GM21447 (cell line): Measurements from ENCODE around the gene JOSD2.
"Not testable (repeated sequence)": the region's sequence is repeated elsewhere in the genome, so short reads cannot be mapped to it uniquely, and the experiment has no call there.

Experiments
- ATAC-seq: cut with Tn5 transposase; IDR thresholded peaks from one replicate; pipeline ENCODE4 v1.9.1; 2021; ENCODE audit not compliant: unreplicated experiment

The JOSD2 gene

DNA sequence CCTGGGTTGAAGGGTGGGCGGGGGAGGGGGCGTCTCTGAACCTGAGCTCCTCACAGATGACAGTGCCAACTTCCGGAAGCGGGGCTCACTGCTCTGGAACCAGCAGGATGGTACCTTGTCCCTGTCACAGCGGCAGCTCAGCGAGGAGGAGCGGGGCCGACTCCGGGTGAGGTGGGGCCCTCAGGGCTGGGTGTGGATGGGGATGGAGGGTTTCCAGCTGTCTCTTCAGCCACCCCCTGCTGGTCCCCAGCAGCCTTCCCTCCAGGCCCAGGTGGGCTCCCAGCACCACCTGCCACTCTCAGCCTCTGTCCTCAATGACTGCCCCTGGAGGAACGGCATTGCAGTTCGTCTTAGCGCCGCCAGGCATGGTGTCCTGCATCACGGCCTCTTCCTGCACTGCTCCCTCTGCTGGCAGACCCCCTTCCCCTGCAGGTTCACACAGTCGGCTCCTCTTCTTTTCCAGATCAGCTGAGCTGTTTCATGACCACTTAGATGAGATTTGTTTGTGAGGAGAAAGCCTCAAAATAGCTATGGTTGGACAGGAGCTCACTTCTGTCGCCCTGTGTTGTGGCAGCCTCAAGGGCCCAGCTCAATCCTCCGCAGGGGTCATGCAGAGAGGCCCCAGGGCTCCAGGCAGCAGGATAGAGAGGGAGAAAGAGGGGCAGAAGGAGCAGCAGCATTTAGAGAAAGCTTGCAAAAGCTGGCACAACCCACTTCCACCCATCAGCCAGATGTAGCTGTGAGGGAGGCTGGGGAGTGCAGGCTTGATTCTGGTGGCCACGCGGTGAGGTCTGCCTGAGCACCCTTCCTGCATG lies 31.9 kb downstream of the JOSD2 start:
- no peak for ATAC-seq

DNA sequence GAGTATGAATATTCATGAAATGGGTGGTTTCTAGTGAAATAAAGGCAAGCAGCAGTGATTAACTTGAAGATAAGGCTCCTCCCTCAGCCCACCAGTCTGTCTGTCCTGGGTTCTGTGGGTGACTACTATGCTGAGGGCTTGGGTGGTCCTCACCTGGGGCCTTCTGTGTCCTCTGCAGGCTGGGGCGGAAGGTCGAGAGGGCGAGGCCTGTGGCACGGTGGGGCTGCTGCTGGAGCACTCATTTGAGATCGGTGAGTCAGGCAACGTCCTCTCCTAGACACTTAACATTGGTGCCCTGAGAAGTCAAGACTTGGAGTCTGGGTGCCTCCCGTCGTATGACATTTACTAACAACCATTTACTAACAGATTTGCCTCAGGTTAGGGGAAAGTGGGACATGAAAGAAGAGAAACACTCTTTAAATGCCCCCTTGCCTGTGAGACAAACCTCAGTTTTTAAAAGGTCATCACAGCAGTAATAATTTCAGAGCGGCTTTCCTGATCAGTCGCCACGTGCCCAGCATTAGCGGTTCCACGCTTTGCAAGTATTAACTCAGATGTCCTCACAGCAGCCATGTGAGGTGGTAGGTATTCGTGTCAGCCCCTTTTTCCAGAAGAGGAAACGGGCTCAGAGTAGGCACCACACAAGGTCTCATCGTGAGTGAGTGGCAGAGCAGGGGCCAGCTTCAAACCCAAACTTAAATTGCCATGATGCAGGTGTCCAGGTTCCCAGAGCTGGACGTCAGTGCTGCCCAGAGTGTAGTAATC lies 33.1 kb downstream of the JOSD2 start:
- ATAC-seq: no peak

DNA sequence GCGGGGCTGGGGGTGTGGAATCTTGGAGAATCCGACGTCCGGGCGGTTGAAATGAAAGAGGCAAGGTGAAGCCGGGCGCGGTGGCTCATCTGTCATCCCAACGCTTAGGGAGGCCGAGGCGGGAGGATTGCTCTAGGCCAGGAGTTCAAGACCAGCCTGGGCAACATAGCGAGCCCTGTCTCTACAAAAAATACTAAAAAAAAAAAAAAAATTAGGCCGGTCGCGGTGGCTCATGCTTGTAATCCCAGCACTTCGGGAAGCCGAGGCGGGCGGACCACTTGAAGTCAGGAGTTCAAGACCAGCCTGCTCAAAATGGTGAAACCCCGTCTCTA lies 34.1 kb downstream of the JOSD2 start:
- ATAC-seq: no peak

DNA sequence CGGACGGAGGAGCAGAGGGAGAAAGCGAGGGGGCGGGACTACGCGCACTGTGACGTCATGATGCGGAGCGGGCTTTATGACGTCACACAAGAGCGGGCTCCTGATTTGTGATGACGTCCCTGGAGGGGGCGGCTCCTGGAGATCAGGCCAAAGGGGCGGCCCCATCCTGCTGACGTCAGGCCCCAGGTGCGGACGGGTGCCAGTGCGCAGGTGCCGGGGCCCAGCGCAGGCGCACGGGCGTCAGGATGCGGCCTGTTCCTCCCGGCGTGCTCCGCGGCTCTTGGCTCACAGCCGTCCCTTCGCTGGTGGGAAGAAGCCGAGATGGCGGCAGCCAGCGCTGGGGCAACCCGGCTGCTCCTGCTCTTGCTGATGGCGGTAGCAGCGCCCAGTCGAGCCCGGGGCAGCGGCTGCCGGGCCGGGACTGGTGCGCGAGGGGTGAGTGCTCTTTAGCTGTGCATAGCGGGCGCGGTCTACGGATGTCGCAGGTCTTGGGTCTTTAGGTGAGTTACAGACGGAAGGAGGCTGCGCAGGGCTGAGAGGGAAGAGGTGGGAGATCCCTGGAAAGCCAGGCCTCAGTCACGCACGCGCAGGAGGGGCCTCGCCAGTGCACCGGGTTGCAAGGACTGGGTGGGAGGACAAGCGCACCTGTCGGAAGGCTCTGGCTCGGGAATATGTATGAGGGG lies 34.6 kb downstream of the JOSD2 start, which contains the start of the genes EMC10 and GARIN5A:
TSS of gene EMC10 (plus strand) at position 284 of the 683 bp plus-strand sequence. CDS start at position 322, 38 bp downstream.
TSS of gene GARIN5A (minus strand) at position 625 of the 683 bp plus-strand sequence. CDS start at position 165, 460 bp downstream.
- ATAC-seq: peak; percentile 65

DNA sequence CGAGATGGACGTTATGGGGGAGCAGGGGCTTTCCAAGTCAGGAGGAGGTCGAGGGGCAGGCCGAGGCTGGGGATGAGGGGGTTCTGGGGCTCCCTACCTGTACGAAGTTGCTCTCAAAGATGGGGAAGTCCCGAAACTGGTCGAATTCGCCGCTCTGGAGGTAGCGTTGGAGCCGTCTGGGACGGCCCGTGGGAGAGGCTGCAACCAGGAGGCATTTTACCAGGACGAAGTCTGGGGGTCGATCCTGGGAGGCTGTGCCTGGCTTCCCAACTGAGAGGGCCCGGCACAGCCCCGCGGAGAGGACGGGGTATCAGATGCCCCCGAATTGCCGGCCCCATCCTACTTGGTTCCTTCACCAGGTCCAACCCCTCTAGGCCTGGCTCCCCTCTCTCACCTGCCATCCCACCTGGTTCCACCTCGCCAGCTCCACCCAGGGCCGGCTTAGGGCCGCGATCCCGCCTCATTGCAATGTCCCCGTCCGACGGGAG lies 35.2 kb downstream of the JOSD2 start:
- ATAC-seq: no peak

DNA sequence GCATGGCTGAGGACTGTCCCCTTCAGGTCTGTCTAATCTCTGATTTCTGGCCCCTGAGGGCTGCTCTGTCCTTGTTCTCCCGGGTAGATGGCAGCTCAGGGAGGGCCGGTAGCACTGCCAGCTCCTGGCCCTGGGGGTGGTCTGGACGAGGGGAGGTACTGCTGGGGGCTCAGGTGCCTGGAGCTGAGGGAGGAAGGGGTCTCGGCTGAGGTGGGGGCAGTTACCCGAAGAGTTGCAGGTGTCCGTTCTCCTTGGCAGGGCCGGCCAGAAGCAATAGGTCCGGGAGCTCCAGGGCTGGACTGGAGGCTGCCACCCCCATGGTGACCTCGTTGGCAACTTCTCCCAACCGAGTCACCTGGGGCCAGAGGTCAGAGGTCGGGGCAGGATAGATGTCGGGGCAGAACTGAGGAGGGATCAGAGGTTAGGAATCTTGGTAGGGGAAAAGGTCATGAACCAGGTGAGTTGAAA lies 35.9 kb downstream of the JOSD2 start:
- no peak for ATAC-seq

DNA sequence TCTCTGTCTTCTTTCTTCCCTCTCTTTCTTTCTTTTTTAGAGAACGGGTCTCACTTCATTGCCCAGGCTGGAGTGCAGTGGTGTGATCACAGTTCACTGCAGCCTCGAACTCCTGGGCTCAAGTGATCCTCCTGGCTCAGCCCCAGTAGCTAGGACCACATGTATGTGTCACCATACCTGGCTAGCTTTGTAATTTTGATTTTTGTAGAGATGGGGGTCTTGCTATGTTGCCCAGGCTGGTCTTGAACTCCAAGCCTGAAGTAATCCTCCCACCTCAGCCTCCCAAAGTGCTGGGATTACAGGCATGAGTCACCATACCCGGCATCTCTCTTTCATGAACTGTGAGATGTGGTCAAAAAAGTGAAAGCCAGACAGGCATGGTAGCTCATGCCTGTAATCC lies 37.7 kb downstream of the JOSD2 start:
- not testable (repeated sequence) for ATAC-seq

DNA sequence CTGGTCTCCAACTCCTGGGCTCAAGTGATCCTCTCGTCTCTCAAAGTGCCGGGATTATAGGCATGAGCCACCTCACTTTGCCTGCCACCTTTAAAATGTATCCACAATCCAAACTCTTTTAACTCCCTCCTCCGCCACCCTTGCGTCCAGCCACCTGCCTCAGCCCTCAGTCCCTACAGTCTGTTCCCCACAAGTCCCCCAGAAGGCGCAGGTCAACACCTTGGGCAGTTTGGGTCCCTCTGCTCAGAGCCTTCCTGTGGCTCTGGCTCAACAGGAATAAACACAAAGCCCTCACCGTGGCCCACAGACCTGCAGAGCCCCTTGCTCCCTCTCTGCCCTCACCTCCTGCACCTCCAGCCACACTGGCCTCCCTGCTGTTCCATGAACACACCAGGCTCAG lies 42.2 kb downstream of the JOSD2 start:
- ATAC-seq: no peak

DNA sequence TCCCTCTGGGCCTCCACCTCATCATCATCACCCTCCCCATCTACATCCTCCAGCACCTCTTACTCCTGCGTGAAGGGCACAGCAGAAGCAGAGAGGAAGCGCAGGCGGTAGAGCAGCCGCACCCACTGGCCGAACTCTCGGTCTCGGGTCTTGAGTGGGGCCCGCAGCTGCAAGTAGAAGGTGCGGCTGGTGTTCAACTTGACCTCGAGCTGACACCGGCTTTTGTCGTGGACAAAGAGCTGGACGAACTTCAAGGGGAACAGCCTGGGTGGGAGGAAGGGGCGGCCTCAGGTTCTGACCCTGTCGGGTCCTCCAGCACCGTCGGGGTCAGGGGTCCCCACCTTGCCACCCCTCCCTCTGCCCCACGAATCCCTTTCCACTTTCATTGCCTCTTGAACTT lies 43.4 kb downstream of the JOSD2 start:
- no peak for ATAC-seq

DNA sequence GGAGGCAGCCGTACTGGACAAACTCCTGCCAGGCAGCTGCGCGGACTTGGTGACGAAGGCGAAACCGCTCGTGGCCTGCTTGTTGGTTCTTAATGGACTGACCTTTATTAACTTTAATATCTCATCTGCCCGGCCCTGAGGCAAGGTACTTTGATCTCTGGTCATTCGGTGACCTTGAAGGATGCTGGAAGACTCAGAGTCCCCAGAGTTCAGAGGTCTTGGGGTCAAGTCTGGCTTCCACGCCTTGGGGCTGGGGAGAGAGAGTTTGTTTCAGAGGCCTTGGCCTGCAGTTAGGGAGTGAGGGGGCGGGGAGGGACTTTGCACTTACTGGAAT lies 44.3 kb downstream of the JOSD2 start:
- ATAC-seq: no peak

DNA sequence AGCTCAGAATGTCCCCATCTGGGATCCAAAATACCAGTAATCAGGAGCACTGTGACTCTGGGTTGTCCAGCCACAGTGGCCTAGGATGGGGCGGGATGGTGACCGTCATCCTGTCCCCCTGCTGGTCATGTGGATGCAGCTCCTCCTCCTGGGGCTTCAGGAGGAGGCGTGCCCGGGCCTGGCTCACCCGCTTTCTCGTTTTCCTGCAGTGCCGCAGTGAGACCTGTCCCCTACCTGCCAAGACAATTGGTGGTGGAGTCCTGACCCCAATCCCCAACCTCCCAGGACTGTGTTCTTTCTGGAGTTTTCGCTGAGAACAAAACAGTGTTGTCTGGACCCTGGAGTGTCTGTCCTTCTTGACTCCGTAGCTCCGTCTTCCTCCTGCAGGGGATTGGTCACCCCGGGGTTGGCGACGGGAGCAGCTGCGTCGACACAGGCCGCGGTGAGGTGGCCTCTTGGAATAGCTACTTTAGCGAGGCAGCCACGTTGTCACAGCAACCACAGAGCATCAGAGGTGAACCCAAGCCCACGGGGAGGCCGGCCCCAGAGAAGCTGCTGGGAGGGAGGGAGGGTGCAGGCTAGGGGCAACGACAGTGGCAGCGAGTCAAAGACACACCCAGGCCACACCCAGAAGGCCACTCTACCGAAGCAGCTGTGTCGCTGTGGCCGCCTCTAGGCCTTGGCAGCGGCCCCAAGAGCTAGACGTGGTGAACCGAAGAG lies 44.8 kb downstream of the JOSD2 start:
- ATAC-seq: no peak

DNA sequence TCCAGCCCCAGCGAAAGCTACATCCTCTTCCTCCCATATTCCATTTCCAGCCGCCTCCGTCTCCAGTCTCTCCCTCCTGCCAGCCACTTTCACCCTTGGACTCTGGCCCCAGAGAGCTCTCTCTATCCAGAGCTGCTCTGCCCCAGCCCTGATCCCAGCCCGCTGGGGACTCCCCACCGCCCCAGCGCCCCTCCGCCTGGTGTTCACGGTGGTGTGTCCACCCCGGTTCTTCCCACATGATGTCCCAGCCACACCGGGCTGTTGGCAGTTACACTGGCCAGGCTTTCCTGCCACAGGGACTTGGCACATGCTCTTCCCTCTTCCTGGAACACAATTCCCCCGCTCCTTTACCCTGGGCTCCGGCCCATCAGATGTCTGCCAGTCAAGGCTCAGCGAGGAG lies 46.0 kb downstream of the JOSD2 start:
- ATAC-seq: no peak

DNA sequence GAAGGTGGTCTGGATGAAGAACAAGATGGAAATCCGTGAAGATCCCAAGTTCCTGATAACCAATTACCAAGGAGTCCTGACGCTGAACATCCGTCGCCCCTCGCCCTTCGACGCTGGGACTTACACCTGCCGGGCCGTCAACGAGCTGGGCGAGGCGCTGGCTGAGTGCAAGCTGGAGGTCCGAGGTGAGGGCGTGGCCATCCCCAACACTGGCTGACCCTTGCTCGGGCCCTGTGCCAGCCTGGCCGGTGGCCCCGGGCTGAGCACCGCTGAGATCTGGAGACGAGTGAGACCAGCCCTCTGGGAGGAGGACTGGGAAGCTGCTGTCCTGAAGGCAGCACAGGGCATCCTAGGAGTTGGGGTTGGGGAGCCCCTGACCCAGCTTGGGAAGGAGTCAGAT lies 46.6 kb downstream of the JOSD2 start:
- no peak for ATAC-seq

DNA sequence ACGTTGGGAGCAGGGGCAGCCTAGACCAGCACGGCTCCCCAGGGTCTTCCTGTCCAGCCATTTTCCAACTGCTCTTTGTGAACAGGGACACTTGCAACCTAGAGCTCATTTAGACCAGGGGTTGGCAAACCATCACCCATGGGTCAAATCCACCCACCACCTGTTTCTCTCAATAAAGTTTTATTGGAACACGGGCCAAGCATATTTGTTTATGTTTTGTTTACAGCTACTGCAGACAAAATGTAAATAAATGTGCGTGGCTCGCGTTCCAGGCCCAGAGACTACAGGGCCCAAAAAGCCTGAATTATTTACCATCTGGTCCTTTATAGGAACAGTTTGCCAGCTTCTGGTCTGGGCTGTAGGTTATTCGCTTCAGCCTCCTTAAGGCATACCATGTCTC lies 48.0 kb downstream of the JOSD2 start:
- no peak for ATAC-seq

DNA sequence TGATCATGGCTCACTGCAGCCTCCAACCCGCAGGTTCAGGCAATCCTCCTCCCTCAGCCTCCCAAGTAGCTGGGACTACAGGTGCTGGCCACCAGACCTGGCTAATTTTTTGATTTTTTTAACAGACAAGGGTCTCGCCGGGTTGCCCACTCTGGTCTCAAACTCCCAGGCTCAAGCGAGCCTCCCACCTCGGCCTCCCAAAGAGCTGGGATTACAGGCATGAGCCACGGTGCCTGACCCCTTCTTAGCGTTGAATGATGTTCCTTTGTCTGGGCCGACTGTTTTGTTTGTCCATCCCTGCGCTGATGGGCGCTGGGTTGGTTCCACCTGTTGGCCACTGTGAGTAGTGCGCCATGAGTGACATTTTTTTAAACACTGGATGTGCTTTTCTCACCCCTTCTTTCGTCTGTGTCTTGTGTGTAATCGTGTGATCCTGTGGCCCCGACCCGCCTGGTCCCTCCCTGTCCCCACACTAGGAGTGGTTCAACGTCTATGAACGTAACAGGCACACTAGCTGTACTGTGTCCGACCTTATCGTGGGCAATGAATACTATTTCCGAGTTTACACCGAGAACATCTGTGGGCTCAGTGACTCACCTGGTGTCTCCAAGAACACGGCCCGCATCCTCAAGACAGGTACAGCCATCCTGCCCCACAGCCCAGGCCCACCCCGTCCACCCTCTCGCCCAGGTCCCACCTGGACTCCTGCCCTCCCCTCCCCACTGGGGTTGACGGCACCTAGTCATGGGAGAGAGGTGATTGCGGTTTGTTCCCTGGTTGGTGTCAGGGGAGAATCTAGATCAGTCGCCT lies 49.7 kb downstream of the JOSD2 start:
- ATAC-seq: peak; percentile 49

DNA sequence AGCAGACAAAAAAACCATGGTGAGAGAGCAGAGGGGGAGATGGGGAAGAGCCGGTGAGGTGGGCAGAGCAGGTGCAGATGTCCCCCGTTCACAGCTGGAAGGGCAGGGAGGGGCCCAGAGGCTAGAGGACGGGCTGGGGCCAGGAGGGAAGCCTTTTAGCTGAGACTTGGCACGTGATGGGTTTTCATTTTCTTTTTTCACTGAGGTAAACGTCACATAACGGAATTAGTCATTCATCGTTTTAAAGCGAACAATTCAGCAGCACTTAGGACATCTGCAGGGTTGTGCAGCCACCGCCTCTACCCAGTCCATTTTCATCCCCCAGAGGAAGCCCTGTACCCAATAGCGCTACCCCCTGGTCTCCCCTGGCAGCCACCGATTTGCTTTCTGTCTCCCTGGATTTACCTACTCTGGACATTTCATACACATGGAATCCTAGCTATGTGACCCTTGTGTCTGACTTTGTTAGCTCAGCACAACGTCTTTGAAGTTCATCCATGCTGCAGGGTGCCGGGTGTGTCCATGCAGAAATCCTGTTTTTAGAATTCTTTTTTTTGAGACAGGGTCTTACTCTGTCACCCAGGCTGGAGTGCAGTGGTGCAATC lies 50.7 kb downstream of the JOSD2 start:
- peak; percentile 54 for ATAC-seq

DNA sequence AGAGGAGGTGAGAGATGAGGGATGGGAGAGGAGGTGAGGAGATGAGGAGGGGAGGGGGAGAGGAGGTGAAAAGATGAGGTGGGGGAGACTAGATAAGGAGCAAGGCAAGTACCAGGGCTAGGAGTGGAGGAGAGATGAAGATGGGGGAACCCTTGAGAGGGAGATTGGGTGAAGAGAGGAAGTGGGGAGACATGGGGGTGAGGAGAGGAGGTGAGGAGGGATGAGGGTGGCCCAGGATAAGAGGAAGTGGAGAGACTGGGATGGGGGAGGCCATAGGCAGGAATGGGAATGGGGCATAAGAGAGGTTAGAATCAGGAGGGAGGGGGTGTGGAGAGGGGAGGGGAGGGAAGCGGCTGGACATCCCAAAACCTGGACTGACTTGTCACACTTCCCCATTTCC lies 51.4 kb downstream of the JOSD2 start:
- ATAC-seq: no peak

DNA sequence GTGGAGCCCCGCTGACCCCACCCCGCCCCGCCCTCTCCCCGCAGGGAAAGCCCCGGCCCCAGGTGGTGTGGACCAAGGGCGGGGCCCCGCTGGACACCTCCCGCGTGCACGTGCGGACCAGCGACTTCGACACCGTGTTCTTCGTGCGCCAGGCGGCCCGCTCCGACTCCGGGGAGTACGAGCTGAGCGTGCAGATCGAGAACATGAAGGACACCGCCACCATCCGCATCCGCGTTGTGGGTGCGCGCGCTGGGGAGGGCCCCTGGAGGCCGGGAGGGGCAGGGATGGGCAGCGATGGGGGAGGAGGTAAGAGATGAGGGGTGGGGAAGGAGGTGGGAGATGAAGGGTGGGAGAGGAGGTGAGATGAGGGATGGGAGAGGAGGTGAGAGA lies 51.9 kb downstream of the JOSD2 start:
- ATAC-seq: no peak

DNA sequence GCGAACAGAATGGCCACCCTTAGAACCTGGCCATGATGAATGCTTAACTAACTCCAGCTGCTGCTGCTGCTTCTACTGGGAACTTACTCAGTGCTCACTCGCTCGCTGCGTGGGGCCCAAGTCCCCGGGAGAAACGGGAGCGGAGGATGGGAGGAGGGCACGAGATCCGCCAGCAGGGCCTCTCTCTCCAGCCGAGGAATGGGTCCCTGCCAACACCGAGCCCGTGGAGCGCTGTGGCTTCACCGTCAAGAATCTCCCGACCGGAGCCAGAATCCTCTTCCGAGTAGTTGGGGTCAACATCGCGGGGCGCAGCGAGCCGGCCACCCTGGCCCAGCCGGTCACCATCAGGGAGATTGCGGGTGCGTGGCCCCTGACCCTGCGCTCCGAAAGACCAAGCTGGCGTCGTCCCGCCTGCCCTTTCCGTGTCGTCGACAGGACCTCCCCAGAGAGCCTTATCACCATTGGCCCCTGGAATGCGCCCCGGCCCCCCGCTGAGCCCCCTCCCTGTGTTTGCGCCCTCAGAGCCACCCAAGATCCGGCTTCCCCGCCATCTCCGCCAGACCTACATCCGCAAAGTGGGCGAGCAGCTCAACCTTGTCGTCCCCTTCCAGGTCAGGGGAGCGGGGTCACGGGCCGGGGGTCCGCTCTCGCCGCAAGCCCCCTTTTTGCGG lies 52.5 kb downstream of the JOSD2 start:
- ATAC-seq: no peak
